ENCODE data around the gene POLR2F.
A peak's percentile ranks its signal among the peaks of the same experiment; 100 is the strongest.

POLR2F gene

GRCh38 chr22:37953437-37954179, at the start of gene POLR2F, which contains the start of gene C22orf23:
POLR2F (plus strand) TSS chr22:37953699; CDS start chr22:37953788, 89 bp downstream.
C22orf23 (minus strand) TSS chr22:37953601; CDS start chr22:37953149, 452 bp downstream.
- peak; percentile 97 for DNase-seq

- DNase-seq: peak; percentile 52
Observed at GRCh38 chr22:37904572-37905533, 48.6 kb upstream of the POLR2F start.

GRCh38 chr22:37905534-37906363, 47.8 kb upstream of the POLR2F start, which contains the start of gene MICALL1:
MICALL1 (plus strand) TSS chr22:37906297; CDS start chr22:37906423, 126 bp downstream.
- peak; percentile 61 for DNase-seq

DNA sequence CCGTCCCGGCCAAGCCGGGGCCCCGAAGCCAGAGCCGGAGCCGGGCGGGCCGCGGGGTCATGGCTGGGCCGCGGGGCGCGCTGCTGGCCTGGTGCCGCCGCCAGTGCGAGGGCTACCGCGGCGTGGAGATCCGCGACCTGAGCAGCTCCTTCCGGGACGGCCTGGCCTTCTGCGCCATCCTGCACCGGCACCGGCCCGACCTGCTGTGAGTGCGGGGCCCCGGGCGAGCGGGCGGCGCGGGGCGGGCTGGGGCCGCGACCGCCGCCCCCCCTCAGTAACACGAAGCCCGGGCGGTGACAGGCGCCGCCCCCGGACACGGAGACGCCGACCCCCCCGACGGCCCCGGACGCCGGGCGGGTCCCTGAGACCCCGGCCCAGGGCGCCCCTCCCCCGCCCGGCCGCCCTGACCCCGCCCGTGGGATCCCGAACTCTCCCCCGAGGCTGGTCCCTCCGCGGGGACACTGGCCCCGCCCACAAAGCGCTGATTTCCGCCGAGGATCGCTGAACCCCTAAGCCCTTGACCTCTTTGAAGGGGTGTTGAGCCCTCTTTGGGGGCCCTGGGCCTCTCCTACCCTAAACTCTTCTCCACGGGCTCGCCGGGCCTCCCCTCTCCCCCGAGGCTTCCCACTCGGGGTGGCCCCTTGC, 47.0 kb upstream of the POLR2F start:
- no peak for DNase-seq

GRCh38 chr22:37907036-37907954, 46.2 kb upstream of the POLR2F start:
- no peak for DNase-seq

DNA sequence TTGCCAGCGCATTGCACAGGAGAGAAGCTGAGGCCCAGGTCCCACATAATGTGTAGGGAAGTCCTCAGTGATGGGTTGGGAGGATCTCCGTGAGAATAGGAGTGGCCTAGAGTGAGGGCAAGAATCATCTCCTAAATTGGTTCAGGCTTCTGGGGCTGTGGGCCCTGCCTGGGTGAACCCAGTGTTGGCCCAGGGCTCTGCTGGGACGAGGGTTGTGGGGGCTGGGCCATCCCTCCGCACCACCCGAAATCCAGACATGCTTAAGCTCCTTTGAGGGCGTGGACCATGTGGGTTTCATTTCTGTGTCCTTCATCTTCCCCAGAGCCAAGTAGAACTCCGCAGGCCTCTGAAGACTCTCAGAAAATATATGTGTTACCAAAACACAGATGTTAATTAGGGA, 43.7 kb upstream of the POLR2F start:
- DNase-seq: no peak

DNA sequence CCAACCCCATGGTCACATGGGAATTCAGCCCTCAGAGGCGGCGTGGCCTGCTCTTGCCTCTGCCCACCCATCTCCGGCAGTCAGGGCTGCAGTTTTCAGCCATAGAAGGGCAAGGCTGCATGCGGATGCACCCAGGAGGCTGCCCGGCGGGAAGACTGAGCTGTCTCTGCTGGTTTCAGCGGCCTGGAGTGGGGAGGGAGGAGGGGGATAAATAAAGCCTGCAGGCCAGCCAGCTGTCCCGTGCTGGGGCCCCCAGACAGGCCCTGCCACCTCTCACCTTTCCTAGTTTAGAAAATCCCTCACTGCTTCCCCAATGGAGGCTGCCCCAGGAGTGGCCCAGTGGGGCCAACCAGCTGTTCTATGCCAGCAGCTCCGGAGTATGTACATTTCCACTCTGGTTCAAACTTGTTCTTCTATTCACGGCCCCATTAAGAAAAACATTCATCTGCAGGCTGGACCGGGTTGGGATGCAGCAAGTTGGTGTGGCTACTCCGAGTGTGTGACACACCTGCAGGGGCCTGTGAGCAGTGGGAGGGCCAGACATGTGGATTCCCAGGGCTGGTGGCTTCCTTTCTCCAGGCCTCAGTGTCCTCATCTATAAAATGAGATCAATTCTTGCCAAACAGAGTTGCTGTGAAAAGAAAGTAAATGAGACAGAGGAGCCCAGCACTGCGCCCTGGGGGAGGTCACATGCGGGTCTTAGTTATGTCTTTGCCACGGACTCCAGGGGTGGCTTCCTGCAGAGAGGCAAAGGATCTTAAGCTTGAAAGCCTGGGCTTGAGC, 42.4 kb upstream of the POLR2F start:
- no peak for DNase-seq

DNA sequence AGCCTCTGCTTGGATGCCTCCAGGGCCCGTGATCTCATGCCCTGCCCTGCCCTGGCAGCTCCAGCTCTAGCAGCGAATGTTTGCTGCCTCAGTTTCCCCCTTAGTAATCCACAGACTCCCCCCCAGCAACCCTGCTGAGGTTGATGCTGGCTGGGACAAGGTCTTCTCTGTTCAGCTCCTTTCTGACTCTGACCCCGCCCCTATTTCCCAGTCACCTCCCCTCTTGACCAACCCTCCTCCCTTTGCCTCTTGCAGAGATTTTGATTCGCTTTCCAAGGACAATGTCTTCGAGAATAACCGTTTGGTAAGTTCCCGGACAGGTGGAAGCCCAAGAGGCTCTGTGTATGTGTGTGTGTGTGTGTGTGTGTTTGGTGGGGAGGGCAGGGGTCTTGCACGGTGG, 41.8 kb upstream of the POLR2F start:
- no peak for DNase-seq

DNA sequence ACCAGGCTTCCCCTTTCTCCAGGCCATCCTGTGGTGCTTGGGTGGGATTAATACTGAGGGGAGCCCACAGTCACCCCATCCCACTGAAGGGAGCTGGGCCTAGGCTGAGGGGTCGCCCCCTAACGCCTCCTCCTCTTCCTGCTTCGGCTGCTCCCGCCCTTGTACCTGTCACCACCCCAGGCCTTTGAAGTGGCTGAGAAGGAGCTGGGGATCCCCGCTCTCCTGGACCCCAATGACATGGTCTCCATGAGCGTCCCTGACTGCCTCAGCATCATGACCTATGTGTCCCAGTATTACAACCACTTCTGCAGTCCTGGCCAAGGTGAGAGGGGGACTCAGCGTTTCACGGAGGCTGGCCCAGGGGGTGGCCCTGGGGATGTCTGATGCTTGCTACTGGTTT, 41.3 kb upstream of the POLR2F start:
- DNase-seq: no peak

DNA sequence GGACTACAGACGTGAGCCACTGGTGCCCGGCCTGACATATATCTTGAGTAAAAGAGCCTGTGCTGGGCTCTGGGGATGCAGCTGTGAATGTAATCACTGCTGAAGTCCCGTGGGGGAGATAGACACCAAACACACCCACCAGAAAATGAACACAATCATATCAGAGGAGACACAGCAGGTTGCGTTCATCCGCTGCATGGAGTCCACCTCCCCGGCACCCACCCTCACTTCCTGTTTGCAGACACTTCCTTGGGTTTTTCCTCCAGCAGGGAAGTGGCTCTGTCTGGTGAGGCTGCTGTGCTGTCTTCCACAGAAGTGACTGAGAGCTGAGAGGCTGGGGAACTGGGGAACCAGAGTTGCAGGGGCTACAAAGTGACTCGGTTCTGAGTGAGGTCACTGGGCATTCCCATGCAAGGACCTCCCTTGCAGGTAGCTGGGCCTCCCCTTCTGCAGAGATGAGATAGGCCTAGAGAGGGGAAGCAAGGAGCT, 40.2 kb upstream of the POLR2F start:
- no peak for DNase-seq

GRCh38 chr22:37916311-37916710, 37.2 kb upstream of the POLR2F start:
- no peak for DNase-seq

- DNase-seq: no peak
Observed at GRCh38 chr22:37917874-37918548, 35.5 kb upstream of the POLR2F start.

- DNase-seq: no peak
Observed at GRCh38 chr22:37918580-37919270, 34.8 kb upstream of the POLR2F start.

DNA sequence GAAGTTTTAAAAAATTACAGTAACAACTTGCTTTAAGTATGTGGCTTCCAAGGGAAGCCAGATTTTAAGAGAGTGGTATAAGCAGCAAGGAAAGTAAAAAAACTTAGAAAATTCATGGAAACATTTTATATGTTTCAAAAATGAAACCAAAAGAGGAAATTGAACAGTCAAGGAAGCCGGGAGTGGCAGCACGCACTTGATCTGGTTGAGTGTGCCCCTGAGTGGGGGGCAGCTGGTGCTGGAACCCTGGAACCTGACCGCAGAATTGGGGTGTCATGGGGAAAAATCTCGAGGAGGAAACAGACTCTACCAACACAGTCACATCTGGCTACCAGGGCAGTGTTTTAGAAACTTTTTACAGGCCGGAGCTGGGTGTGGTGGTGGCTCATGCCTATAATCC, 33.4 kb upstream of the POLR2F start:
- no peak for DNase-seq

- no peak for DNase-seq
Observed at GRCh38 chr22:37922191-37922590, 31.3 kb upstream of the POLR2F start.

DNA sequence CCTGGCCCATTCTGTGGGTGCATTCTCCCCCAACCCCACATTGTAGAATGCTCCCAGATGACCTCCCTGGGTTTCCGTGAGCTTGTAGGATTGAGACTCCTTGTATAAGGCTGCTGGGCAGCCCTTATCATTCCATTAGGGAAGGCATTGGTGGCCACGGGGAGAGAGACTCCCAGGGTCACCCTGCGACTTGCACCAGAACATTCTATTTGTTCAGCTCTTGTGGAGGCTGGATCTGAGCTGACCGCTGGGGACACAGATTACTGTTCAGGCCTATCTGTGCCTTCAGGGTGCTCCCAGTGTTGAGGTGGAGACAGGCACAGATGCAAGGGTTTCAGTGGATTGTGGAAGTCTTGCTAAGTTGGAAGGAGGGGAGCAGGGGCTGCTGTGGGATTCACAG, 29.6 kb upstream of the POLR2F start:
- no peak for DNase-seq

DNA sequence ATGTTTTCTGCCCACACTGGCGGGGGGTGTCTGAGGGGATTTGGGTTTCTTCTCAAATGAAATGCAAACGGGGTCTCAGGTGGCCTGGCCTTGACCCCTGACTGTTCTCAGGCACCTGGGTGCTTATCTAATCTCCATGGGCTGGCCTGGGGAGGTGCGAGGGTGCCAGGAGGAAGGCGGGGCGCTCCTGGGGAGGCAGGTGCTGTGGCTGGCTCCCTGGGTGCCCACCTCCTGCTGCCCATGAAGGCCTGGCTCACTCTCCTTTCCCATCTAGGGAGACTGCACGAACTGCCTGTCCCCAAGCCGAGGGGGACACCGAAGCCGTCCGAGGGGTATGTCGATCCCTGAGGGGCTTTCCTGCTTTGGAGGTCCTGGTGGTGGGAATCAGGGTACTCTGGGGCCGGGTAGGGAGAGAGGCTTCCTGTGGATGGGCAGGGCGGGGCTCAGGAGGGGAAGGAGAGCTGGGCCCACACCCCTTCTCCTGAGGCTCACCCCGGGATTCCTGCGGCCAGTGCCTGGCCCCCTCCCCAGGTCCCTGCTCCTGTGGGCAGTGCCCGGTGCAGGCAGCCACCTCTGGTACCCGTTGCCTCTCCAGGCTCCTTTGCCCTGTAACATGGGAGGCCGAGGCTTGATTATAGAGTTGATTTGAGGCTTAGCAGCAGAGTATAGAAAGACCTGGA, 29.0 kb upstream of the POLR2F start:
- DNase-seq: no peak

DNA sequence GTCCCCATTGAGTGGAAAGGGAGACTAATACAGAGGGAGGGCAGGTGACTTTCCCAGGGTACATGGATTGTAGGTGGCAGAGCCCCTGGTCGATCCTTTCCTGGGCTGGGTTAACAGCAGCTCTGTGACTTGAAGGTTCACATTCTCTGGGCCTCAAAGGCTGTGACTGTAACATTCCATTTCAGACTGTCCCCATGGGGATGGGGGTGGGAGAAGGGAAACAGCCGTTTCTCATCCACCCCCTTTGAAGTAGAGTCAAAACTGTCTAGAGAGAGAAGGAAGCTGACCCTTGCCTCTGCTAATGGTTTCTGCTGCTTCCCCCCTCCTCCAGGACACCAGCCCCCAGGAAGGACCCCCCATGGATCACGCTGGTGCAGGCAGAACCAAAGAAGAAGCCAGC, 28.2 kb upstream of the POLR2F start:
- no peak for DNase-seq
